T-helper 2 cell treated with Interferon-gamma antibody and Interleukin-4, amounts not matched to agents 5 μg/mL and 100 μg/mL, for 36 hours (primary cell): ENCODE results near the gene SERINC5.
A peak's percentile ranks its signal among the peaks of the same experiment; 100 is the strongest.
"Not testable (repeated sequence)": the region's sequence is repeated elsewhere in the genome, so short reads cannot be mapped to it uniquely, and the experiment has no call there.

ENCODE experiments used
- DNase-seq: peaks from one replicate; pipeline ENCODE4 v3.0.0; 2021; ENCODE audit warnings: low spot score
- H3K27ac Mint-ChIP-seq: one replicate; pipeline ENCODE4 v1.8.0; 2021; ENCODE audit warnings: mild to moderate bottlenecking, mixed read lengths
- H3K27me3 Mint-ChIP-seq: one replicate; pipeline ENCODE4 v1.8.0; 2021; ENCODE audit warnings: low read depth, mixed read lengths
- H3K36me3 Mint-ChIP-seq: one replicate; pipeline ENCODE4 v1.8.0; 2021; ENCODE audit warnings: low read depth, mixed read lengths
- H3K4me1 Mint-ChIP-seq: one replicate; pipeline ENCODE4 v1.8.0; 2021; ENCODE audit warnings: low read depth, mixed read lengths
- H3K4me3 Mint-ChIP-seq: one replicate; pipeline ENCODE4 v1.8.0; 2022; ENCODE audit warnings: mild to moderate bottlenecking, moderate library complexity, mixed read lengths
- H3K9me3 Mint-ChIP-seq: one replicate; pipeline ENCODE4 v1.8.0; 2021; ENCODE audit warnings: mixed read lengths

Gene SERINC5

GRCh38 chr5:80175337-80175736 is 80.5 kb downstream of the SERINC5 start:
- Mint-ChIP-seq H3K27ac (peak overlapping the region; percentile 6), H3K4me1 (peaks cover 19% of the 10 kb centered on the region), H3K9me3 (no peaks in the 10 kb centered on the region), H3K4me3 (no peak overlapping the region), H3K36me3 (peaks cover 56% of the 10 kb centered on the region), H3K27me3 (no peaks in the 10 kb centered on the region)
- no peak for DNase-seq

DNA sequence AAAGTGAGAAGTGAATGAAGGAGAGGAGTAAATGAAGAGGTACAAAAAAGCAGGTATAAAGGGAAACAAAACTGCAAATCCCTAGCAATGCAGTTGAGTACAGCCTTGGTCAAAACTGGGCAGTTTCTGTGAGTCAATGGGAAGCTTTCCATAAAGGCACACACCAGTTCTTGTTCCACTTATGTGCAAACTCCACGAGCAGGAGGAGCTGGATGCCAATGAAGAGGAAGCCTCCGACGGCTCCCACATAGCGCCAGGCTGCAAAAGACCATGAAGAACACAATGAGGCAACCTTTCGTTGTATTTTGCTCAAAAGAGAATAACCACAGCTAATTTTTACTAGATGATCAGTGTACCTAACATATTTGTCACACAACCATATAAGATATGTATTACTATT is 81.1 kb downstream of the SERINC5 start:
- no peak for DNase-seq
- H3K27me3 Mint-ChIP-seq: no peaks in the 10 kb centered on the region
- H3K27ac Mint-ChIP-seq: no peak overlapping the region
- H3K4me1 Mint-ChIP-seq: peaks cover 16% of the 10 kb centered on the region
- H3K9me3 Mint-ChIP-seq: no peaks in the 10 kb centered on the region
- H3K4me3 Mint-ChIP-seq: no peak overlapping the region
- H3K36me3 Mint-ChIP-seq: peaks cover 59% of the 10 kb centered on the region

DNA sequence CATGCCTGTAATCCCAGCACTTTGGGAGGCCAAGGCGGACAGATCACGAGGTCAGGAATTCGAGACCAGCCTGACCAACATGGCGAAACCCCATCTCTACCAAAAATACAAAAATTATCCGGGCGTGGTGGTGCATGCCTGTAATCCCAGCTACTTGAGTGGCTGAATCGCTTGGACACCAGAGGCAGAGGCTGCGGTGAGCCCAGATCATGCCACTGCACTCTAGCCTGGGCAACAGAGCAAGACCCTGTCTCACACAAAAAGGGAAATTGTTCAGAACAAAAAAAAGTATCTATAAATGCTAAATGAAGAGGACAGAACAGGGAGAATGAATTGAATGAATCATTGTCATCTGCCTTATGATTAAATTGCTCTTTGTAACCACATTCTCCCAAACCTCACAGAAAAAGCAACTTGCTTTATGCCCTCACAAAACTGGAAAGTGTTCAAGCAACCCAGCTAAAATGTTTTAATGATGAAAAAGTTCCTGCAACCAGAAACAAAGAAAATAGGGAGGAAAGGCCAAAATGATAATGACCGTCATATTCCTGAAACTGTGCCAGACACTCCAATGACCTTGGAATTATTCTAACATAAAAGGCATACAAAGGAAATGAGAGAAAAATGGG is 83.7 kb downstream of the SERINC5 start:
- Mint-ChIP-seq H3K27me3 (no peaks in the 10 kb centered on the region), H3K27ac (no peak overlapping the region), H3K4me3 (no peak overlapping the region), H3K9me3 (no peaks in the 10 kb centered on the region), H3K4me1 (peaks cover 17% of the 10 kb centered on the region), H3K36me3 (peaks cover 67% of the 10 kb centered on the region)
- DNase-seq: no peak

- DNase-seq: no peak
- H3K4me3 Mint-ChIP-seq: no peak overlapping the region
- peaks cover 78% of the 10 kb centered on the region for H3K36me3 Mint-ChIP-seq
- H3K27ac Mint-ChIP-seq: peak overlapping the region; percentile 1
- peaks cover 21% of the 10 kb centered on the region for H3K4me1 Mint-ChIP-seq
- no peaks in the 10 kb centered on the region for H3K9me3 Mint-ChIP-seq
- no peaks in the 10 kb centered on the region for H3K27me3 Mint-ChIP-seq
Observed at GRCh38 chr5:80170117-80170535, 85.7 kb downstream of the SERINC5 start.

DNA sequence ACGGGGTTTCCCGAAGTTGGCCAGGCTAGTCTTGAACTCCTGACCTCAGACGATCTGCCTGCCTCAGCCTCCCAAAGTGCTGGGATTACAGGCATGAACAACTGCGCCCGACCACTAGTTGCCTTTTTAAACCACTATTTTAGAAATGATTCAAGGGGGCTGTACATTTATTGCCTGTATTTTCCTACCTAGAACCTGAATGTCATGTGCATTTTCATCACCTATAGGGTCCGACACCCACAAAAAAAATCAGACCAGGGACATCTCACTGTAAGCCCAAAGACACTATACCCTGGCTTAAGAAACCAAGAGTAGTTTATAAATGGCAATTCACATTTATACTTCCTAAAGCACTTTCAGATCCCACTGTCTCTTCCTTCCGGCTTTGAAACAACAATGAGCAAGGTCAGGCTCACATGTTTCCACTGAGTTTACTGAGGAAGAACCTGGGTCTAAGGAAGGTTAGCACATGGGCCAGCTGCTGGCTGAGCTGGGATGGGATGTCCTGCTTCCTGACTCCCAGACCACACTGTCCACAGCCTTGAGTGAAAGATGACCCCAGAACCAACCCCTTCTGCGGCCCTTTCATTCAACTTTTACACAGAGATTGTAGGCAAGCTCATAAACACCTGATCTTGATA is 87.3 kb downstream of the SERINC5 start:
- Mint-ChIP-seq H3K27ac (no peak overlapping the region), H3K36me3 (peaks cover 76% of the 10 kb centered on the region), H3K27me3 (no peaks in the 10 kb centered on the region), H3K9me3 (no peaks in the 10 kb centered on the region), H3K4me1 (peaks cover 30% of the 10 kb centered on the region), H3K4me3 (no peak overlapping the region)
- no peak for DNase-seq

DNA sequence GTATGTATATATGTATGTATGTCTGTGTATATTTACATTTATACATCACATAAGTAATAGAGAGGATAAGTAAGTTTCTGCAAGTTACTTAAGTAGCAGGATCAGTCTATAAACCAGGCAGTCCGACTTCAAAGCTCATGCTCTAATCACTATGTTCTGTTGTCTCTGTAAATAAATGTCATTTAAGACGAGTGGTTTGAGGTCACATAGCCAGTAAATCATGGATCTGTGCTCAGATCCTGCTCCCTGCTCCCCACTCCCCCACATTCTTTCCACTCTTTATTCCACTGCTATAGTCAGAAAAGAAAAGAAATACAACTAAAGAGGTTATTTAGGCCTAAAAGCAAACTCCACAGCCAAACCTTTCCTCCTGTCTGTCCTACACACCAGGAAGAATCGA is 90.4 kb downstream of the SERINC5 start:
- Mint-ChIP-seq H3K9me3 (no peaks in the 10 kb centered on the region), H3K4me3 (no peak overlapping the region), H3K27me3 (no peaks in the 10 kb centered on the region), H3K36me3 (peaks cover 85% of the 10 kb centered on the region), H3K27ac (no peak overlapping the region), H3K4me1 (peaks cover 26% of the 10 kb centered on the region)
- DNase-seq: no peak

GRCh38 chr5:80161165-80161564 is 94.7 kb downstream of the SERINC5 start:
- Mint-ChIP-seq H3K9me3 (no peaks in the 10 kb centered on the region), H3K4me3 (no peak overlapping the region), H3K36me3 (peaks cover 82% of the 10 kb centered on the region), H3K27ac (no peak overlapping the region), H3K27me3 (no peaks in the 10 kb centered on the region), H3K4me1 (peaks cover 18% of the 10 kb centered on the region)
- DNase-seq: no peak

DNA sequence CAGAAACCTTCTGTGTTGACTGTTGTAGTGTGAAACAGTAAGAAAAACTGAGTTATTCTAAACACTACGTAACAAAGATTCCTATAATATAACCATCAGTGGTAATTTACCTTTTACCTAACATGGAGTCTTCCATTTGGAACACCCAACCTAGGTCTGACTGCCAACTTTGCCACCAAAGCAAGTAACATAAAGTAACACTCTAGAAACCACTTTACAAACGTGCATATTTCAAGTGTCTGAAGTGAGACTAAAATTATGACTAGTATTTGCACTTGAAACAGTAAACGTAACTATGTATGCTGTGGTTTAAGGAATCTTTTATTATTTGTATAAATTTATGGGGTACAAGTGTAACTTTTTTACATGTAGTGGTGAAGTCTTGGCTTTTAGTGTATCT is 95.6 kb downstream of the SERINC5 start:
- no peak for DNase-seq
- no peaks in the 10 kb centered on the region for H3K9me3 Mint-ChIP-seq
- H3K27me3 Mint-ChIP-seq: no peaks in the 10 kb centered on the region
- no peak overlapping the region for H3K4me3 Mint-ChIP-seq
- H3K36me3 Mint-ChIP-seq: peaks cover 81% of the 10 kb centered on the region
- peaks cover 16% of the 10 kb centered on the region for H3K4me1 Mint-ChIP-seq
- no peak overlapping the region for H3K27ac Mint-ChIP-seq

DNA sequence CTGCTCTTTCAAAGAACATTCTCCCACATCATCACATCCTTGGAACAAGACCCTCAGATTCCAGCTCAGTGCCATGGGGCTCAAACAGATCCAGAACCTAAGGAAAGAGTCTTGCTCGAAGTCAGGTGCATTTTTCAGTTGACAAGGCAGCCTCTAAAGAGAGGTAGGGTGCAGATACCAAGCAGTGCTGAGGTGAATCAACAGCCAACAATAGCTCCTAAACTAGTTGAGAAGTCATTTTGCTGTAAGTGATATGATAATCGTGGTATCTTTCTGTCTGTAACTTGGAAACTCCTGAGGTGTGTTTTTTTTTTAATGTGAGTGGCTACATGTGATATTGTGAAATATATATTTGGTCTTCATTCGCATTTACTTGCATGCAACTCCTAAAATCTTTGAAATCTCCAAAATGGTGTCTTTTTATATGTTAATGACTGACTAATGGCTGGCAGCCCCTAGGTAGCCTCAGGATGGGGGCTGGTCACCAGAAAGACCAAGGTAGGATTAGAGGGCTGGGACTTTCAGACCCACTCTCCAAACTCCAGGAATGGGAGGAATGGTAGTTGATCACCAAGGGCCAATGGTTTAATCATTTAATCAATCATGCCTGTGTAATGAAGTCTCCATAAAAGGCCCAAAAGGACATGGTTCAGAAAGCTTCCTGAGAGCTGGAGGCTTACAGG is 96.6 kb downstream of the SERINC5 start:
- DNase-seq: no peak
- Mint-ChIP-seq H3K27me3 (no peaks in the 10 kb centered on the region), H3K27ac (peak overlapping the region; percentile 68), H3K4me3 (no peak overlapping the region), H3K4me1 (peaks cover 16% of the 10 kb centered on the region), H3K36me3 (peaks cover 81% of the 10 kb centered on the region), H3K9me3 (no peaks in the 10 kb centered on the region)

DNA sequence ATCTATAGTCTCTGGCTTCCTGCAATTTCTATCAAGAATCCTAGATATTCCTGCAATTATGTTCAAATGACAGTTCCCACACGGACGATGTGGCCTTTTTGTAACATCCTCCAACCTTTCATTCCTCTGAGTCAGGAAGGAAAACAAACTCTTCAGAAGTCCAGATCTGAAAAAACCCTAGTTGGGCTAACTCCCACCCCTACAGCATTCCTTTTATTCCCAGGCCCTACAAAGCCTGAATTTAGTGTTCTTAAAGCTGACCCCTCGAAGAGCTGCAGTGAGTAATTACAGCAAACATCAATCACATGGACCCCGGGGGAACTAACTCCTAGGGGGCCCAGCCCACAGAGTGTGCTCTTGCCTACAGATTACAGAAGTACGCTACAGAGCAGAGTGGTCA is 99.7 kb downstream of the SERINC5 start:
- H3K4me1 Mint-ChIP-seq: peaks cover 30% of the 10 kb centered on the region

GRCh38 chr5:80154749-80155148 is 101.1 kb downstream of the SERINC5 start:
- H3K27me3 Mint-ChIP-seq: no peaks in the 10 kb centered on the region
- peaks cover 79% of the 10 kb centered on the region for H3K36me3 Mint-ChIP-seq
- no peak overlapping the region for H3K4me3 Mint-ChIP-seq
- DNase-seq: no peak
- H3K9me3 Mint-ChIP-seq: no peaks in the 10 kb centered on the region
- H3K27ac Mint-ChIP-seq: no peak overlapping the region
- H3K4me1 Mint-ChIP-seq: peaks cover 42% of the 10 kb centered on the region

More for the DNA sequence above, 99.7 kb downstream of the SERINC5 start:
- DNase-seq: no peak
- no peaks in the 10 kb centered on the region for H3K9me3 Mint-ChIP-seq
- H3K27me3 Mint-ChIP-seq: no peaks in the 10 kb centered on the region
- H3K27ac Mint-ChIP-seq: no peak overlapping the region
- H3K4me3 Mint-ChIP-seq: no peak overlapping the region
- H3K36me3 Mint-ChIP-seq: peaks cover 76% of the 10 kb centered on the region

GRCh38 chr5:80154289-80154688 is 101.6 kb downstream of the SERINC5 start:
- H3K27ac Mint-ChIP-seq: peak overlapping the region; percentile 52

GRCh38 chr5:80153586-80154126 is 102.2 kb downstream of the SERINC5 start:
- no peak for DNase-seq
- Mint-ChIP-seq H3K4me1 (peaks cover 42% of the 10 kb centered on the region), H3K4me3 (peak overlapping the region; percentile 15), H3K9me3 (no peaks in the 10 kb centered on the region), H3K36me3 (peaks cover 75% of the 10 kb centered on the region), H3K27me3 (no peaks in the 10 kb centered on the region), H3K27ac (peak overlapping the region; percentile 52)

More at GRCh38 chr5:80154289-80154688, 101.6 kb downstream of the SERINC5 start:
- peaks cover 77% of the 10 kb centered on the region for H3K36me3 Mint-ChIP-seq
- not testable (repeated sequence) for H3K4me3 Mint-ChIP-seq, DNase-seq, H3K9me3 Mint-ChIP-seq, H3K27me3 Mint-ChIP-seq
- peaks cover 42% of the 10 kb centered on the region for H3K4me1 Mint-ChIP-seq

DNA sequence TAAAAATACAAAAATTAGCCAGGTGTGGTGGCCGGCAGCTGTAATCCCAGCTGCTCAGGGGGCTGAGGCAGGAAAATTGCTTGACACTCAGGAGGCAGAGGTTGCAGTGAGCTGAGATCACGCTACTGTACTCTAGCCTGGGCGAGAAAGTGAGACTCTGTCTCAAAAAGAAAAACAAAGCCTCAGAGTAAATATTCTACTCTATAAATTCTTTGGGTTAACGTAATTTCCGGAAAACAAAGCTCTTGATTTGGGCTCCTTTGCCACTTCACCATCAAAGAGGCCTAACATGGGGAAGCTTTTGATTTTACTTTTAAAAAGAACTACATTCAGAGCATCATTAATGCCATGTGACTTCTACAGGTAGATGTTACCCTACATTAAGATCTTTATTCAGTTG is 103.1 kb downstream of the SERINC5 start:
- Mint-ChIP-seq H3K4me3 (peak overlapping the region; percentile 26), H3K4me1 (peaks cover 41% of the 10 kb centered on the region), H3K36me3 (peaks cover 72% of the 10 kb centered on the region), H3K27me3 (no peaks in the 10 kb centered on the region), H3K9me3 (no peaks in the 10 kb centered on the region), H3K27ac (peak overlapping the region; percentile 10)
- no peak for DNase-seq
